Left ventricle myocardium superior (tissue), 1 donor: Measurements from ENCODE around the gene FOS. TPM values are rescaled to one million over a fixed set of nuclear protein-coding genes. Genes with fewer than 3 reads are reported as not detected.

ENCODE experiments used
- ATAC-seq: fragments of 200-7000 bp; cut with Tn5 transposase; one replicate; pipeline ENCODE4 v1.9.1; 2020; ENCODE audit warnings: mild to moderate bottlenecking, moderate library complexity
- DNase-seq: peaks from one replicate; pipeline ENCODE4 v3.0.0-alpha.2; 2020
- intact Hi-C: fragments of 100-400 bp; cut with micrococcal nuclease; formaldehyde crosslinking; loops from one replicate; pipeline ENCODE4 v1.11.0; 2022
- total RNA-seq: library from RNA; stranded (reverse); fragmentation: NEBNext Ultra II Directional; extraction: Animal tissue kit (Norgen Biotek cat#: 25700); gene quantifications from one replicate; pipeline ENCODE4 v1.2.1, GENCODE V29; 2021
- donor health status: DM: no; HTN: yes; CAD: no; lungs with severe emphysema.

The FOS gene
- total RNA-seq, 1 donor from 2014 or later, result 25.4 TPM

GRCh38 chr14:75249251-75249957 lies 29.2 kb upstream of the FOS start:
- intact Hi-C loops, result no loop called here
- DNase-seq, result no peak
- peak; percentile 24 for ATAC-seq

GRCh38 chr14:75249958-75250336 lies 28.7 kb upstream of the FOS start:
- intact Hi-C loops, result no loop called here
- DNase-seq, result no peak
- ATAC-seq, result no peak

- DNase-seq (no peak), ATAC-seq (no peak)
- intact Hi-C loops, result no loop called here
These were observed 27.8 kb upstream of the FOS start for GRCh38 chr14:75250800-75251199.

- no peak for DNase-seq
- ATAC-seq, result no peak
- intact Hi-C loops, result no loop called here
These were observed 26.3 kb upstream of the FOS start for GRCh38 chr14:75252254-75252837.

GRCh38 chr14:75254381-75254822 lies 24.2 kb upstream of the FOS start:
- peak; percentile 46 for DNase-seq
- ATAC-seq, result peak; percentile 23

GRCh38 chr14:75254901-75255584 lies 23.6 kb upstream of the FOS start:
- ATAC-seq (no peak), DNase-seq (no peak)
- intact Hi-C loops, result no loop called here

More at GRCh38 chr14:75254381-75254822, 24.2 kb upstream of the FOS start:
- intact Hi-C loops, result no loop called here

GRCh38 chr14:75258079-75258802 lies 20.4 kb upstream of the FOS start:
- ATAC-seq, result no peak
- intact Hi-C loops, result no loop called here
- DNase-seq, result no peak

GRCh38 chr14:75258803-75259509 lies 19.7 kb upstream of the FOS start:
- DNase-seq (peak; percentile 100), ATAC-seq (peak; percentile 94)
- intact Hi-C loops, result no loop called here

- ATAC-seq (peak; percentile 7), DNase-seq (no peak)
- intact Hi-C loops, result no loop called here
These were observed 19.1 kb upstream of the FOS start for GRCh38 chr14:75259510-75259855.

- intact Hi-C loops, result no loop called here
- ATAC-seq (no peak), DNase-seq (no peak)
These were observed 18.4 kb upstream of the FOS start for GRCh38 chr14:75260025-75260763.

- DNase-seq, result no peak
- intact Hi-C loops, result no loop called here
- no peak for ATAC-seq
These were observed 16.8 kb upstream of the FOS start for GRCh38 chr14:75261820-75262219.

- DNase-seq (no peak), ATAC-seq (no peak)
- intact Hi-C loops, result no loop called here
These were observed 16.0 kb upstream of the FOS start for GRCh38 chr14:75262641-75263040.

- ATAC-seq (no peak), DNase-seq (no peak)
- intact Hi-C loops, result no loop called here
These were observed 14.6 kb upstream of the FOS start for GRCh38 chr14:75264036-75264435.

- peak; percentile 41 for ATAC-seq
- intact Hi-C loops, result no loop called here
- DNase-seq, result no peak
These were observed 11.4 kb upstream of the FOS start for GRCh38 chr14:75267141-75267721.

GRCh38 chr14:75268633-75269550 lies 9.7 kb upstream of the FOS start:
- intact Hi-C loops, result no loop called here
- DNase-seq (no peak), ATAC-seq (no peak)

GRCh38 chr14:75271514-75271913 lies 7.1 kb upstream of the FOS start:
- ATAC-seq (no peak), DNase-seq (no peak)
- intact Hi-C loops, result no loop called here

GRCh38 chr14:75273272-75274049 lies 5.2 kb upstream of the FOS start:
- no peak for DNase-seq
- ATAC-seq, result no peak
- intact Hi-C loops, result no loop called here
